Choroid plexus epithelial cell (primary cell): ENCODE measurements around the gene ZIK1.

Source experiments
- DNase-seq: peaks from one replicate; pipeline ENCODE4 v3.0.0-alpha.2; 2010; ENCODE audit warnings: low read depth
- H3K4me3 ChIP-seq: 2 replicates; pipeline ENCODE4 v1.5.1; 2011; ENCODE audit warnings: low read depth, mild to moderate bottlenecking, control low read depth, low read length, moderate library complexity
- TF ChIP-seq, protein P1 (sequence below): conservative IDR thresholded peaks from 2 replicates; pipeline ENCODE4 v1.5.1; 2011; ENCODE audit warnings: low read depth, mild to moderate bottlenecking, control low read depth, inconsistent platforms, low read length, moderate library complexity

ZIK1 gene

DNA sequence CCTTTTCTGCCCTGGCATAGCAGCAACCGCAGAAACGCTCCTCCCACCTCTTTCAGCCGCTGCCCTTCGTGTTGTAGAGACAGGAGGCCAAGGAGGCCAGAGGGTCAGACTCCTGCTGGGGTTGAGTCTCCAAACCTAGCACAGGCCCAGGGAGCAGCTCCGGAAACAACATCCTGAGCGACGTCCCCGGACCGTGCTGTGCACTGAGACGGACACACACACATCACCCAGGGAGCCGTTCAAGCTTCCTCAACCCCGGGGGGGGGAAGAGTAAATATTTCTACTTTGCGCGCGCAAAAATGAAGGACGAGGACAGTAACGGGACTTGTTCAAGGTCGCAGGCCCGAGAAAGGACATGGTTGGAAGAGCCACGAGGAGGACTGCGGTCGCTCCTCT is 24.9 kb upstream of the ZIK1 start:
- peak; percentile 44 for DNase-seq
- H3K4me3 ChIP-seq = peak overlapping the region; percentile 98
- TF ChIP-seq, protein P1, sequence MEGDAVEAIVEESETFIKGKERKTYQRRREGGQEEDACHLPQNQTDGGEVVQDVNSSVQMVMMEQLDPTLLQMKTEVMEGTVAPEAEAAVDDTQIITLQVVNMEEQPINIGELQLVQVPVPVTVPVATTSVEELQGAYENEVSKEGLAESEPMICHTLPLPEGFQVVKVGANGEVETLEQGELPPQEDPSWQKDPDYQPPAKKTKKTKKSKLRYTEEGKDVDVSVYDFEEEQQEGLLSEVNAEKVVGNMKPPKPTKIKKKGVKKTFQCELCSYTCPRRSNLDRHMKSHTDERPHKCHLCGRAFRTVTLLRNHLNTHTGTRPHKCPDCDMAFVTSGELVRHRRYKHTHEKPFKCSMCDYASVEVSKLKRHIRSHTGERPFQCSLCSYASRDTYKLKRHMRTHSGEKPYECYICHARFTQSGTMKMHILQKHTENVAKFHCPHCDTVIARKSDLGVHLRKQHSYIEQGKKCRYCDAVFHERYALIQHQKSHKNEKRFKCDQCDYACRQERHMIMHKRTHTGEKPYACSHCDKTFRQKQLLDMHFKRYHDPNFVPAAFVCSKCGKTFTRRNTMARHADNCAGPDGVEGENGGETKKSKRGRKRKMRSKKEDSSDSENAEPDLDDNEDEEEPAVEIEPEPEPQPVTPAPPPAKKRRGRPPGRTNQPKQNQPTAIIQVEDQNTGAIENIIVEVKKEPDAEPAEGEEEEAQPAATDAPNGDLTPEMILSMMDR = no peak

DNA sequence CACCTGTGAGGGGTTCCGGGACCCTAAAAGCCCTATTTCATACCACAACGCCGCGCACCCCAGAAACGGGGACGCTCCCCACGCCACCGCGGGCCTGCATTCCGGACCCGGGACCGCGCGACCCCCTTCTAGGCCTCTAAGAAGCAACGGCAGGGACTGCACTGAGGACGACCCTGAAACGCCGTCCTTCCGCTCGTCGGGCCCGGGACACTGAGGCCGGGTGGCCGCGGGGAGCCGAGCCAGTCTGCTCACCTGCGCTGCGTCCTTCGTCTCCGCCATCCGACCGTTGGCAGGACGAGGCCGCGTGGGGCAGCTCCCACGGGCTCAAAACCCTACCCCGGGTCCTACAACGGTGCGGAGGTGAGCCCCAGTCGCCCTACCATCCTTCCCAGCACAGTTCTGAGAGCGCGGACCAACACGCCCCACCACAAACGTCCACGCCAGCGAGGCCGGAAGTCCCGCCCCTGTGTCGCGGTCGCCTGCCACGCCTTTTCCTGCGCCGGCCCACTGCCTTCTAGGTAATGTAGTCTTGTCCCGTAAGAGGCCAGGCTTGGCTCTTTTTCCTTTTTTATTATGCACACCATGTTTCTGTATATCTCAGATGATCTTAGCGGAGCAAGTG is 24.4 kb upstream of the ZIK1 start, which contains the start of gene ZNF550:
ZNF550 (minus strand) TSS at position 460 of the 622 bp plus-strand sequence; CDS start at position 279, 181 bp downstream.
- H3K4me3 ChIP-seq = peak within 1 kb of the TSS; percentile 98
- peak; percentile 92 for DNase-seq
- TF ChIP-seq, protein P1 = no peak

DNA sequence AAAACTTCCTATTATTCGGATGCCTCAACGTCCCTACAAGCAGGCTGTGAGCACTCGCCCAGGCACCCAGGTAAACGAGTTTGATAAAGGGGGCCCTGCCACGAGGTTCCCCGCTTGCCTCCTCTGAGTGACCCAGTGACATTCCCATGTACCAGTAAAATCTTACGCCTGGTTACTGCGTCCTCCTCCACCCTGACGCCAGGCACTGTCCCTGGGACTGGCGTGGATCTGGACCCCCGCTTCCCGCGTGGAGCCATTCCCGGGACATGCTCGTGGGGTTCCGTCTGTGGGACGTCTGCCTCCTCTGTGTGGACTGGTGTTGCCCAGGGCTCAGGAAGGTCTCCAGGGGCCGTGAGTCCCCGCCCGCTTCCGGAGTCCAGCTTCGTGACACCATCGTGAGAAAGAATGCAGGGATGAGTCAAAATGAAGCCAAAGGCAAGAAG is 23.9 kb upstream of the ZIK1 start:
- TF ChIP-seq, protein P1 = no peak
- peak; percentile 50 for DNase-seq
- H3K4me3 ChIP-seq = peak overlapping the region; percentile 98

DNA sequence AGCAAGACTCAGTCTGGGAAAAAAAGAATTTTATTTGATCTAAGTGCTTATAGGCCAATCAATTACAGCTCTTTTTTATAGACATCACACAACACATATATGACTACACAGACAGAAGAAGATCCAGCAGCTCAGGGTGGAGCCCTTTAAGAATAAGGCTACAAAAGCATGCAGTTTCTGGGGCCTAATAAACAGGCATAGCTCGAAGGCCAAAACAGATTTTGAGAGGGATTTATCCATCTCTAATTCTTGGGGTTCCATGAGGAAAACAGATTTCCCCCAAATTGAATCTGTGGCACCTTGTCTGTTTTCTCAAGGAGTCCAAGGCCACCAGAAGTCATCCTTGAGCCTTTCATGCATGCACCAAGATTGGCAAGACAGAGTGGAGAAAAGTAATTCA is 20.4 kb upstream of the ZIK1 start:
- TF ChIP-seq, protein P1 = no peak

DNA sequence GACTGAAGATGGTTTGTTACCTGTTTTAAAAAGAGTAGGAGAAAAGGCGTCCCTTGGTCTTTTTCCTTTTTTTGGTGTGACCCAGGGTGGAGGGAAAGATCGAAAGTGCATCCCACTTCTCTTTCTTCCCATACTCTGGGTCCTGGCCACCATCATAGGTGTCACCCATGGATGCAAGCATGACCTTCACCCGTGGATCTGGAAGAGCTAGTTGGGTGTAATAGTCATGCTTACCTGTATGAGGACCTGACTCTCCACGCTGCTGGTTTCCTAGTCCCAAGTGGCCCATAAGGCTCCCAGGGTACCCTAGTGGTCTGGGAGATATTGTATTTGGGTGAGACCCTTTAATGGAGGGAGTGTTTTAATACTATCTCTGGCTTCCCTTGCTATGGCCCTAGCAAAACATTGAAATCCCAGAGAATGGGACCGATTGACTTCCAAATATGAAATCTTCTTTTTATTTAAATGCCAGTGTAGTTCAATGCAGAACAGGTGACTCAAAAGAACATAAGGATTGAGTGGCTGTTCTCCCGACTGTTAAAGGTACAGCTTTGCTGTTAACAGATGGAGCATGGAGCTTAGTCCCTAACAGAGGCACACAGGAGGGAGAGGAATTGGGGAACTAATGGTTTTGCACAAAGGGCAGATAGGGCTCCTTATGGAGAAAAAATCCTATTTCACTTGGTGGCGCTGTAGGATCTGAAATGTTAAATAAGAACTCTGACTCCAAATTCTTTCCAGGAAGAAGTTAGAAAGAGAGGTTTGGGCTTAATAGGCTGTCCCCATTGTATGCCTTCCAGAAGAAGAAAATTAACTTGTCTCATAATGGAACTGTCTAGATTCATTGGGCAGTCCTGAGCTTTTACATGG is 17.3 kb upstream of the ZIK1 start:
- TF ChIP-seq, protein P1 = no peak
- peak; percentile 61 for DNase-seq
- no peak overlapping the region for H3K4me3 ChIP-seq

More for the DNA sequence above, 20.4 kb upstream of the ZIK1 start:
- no peak overlapping the region for H3K4me3 ChIP-seq
- DNase-seq = no peak

DNA sequence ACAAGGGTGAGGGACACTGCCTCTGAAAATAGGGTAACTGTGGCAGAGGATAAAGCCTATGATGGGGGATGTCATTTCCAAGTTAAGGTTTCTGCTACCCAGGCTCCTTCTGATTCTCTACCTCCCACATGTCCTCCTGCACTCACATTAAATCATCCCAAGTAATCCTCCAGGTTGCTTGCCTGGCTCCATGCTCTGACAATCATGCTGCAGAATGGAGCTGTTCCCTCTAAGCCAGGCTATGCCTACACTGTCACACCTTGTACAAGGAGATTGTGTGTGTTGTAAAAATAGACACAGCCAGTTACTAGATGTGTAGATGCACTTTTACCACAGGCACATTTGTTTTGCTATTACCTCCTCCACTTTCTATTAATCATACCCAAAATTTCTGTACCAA is 13.2 kb upstream of the ZIK1 start:
- TF ChIP-seq, protein P1 = no peak
- no peak overlapping the region for H3K4me3 ChIP-seq
- DNase-seq = no peak
